ENCODE measurements around the gene CALM3.
"Not testable (repeated sequence)": the region's sequence is repeated elsewhere in the genome, so short reads cannot be mapped to it uniquely, and the experiment has no call there.

Gene CALM3

DNA sequence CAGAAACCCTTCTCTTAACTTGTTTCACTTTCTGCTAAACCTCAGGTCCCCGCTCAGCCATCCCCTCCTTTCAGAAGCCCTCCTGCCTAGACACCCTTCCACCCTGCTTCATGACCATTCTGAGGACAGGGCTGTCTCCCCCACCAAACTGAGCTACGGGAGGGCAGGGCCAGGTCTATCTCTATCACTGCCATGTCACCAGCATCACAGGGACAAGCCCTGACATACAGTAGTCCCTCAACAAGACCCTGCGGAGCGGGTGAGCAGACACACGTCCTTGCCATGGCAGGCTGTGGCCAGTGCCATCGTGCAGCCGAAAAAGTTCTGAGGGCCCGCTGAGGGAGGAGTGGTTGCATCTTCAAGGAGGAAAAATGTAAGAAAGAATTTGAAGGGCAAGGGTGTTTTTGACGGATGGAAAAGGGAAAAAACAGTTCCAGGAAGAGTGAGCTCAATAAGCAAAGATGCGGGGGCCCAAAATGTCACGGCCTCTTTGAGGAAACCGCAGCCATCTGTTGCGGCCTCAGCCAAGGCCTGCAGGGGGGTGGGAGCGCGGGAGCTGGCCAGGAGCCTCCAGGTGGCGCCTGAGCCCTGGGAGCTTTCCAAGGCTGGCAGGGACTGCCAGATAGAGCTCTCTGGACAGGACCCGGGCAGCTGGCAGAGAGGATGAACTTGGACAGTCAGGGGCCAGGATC is 15.6 kb downstream of the CALM3 start:
- peak; percentile 41 for DNase-seq (ENCODE audit: low read depth)

DNA sequence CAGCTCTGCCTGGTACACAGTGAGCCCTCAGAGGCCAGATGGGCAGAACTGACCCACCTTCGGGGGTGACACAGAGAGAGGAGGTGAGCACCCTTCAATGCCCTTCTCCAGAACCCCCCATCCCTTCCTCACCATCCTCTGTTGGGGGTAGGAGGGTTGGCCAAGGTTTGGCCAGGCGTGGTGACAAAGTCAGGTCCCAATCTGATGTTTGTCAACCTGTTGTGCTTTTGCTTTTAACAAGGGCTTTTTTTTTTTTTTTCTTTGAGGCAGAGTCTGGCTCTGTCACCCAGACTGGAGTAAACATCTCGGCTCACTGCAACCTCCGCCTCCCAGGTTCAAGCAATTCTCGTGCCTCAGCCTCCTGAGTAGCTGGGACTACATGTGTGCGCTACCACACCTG is 16.5 kb downstream of the CALM3 start:
- DNase-seq (ENCODE audit: low read depth) = no peak

DNA sequence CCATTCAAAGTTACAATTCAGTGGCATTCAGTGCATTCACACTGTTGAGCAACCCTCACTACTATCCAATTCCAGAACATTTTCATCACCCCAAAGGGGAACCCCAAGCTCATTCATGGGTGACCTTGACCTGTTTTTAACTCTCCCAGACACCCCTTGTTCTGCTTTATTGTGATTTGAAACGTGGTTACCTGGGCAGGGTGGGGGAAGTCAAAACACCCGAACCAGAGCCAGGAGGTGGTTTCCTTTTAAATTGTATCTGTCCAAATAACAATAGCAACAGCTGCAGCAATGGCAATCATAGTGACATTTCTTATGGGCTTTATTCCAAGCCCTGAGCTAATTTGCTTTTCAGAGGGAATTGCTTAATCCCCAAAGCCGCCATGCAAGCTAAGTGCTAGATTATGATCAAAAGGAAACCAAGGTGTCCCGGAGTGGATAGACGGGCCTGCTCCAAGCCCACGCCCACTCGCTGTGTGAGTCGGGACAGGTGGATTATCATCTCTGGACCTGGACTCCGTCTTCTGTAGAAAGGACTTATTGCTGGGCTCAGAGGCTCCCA is 17.6 kb downstream of the CALM3 start:
- peak; percentile 72 for DNase-seq (ENCODE audit: low read depth)

- no peak for DNase-seq (ENCODE audit: low read depth)
These were observed 19.1 kb downstream of the CALM3 start for GRCh38 chr19:46620267-46620666.

- DNase-seq (ENCODE audit: low read depth) = peak; percentile 45
These were observed 19.6 kb downstream of the CALM3 start for GRCh38 chr19:46620716-46621115.

DNA sequence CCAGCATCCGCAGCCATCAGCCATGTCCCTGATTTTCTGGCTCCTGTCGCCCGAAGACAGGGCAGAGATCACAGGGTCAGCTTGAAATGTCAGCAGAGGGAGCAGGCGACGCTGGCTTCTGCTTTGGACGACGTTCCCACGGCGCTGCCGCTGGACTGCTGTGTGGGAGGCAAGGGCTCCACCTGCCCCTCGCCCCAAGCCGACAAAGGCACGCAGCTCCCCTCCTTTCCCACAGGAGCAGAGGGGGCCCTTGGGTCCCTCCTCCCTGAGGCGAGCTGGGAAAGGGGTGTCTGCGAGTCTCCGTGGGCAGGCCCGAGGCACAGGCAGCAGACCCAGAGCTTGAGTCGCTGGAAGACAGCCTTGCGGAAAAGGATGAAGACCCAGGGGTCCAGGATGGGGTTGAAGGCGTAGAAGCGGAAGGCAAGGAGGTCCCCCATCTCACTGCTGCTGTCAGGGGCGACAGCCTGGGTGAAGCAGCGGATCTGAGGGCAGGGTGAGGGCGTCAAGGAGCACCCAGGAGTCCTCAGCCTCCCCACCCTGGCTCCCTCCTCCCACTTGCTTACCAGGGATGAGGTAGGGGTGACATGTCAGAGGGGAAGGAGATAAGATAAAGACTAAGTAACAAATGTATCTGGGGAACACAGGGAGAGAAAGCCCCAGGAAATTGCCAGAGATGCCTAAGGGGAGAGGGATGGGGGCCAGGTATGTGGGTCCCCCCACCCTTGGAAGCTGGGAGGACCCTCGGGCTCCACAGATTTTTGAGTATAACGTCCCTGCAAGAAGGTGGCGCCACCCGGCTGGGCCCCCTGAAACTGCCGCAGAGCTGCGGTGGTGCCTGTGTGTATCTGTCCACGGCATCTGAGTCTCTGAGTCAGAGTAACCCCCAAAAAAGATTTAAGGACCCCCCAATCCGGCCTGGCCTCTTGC is 20.3 kb downstream of the CALM3 start:
- no peak for DNase-seq (ENCODE audit: low read depth)

GRCh38 chr19:46622118-46622446 is 21.0 kb downstream of the CALM3 start:
- DNase-seq (ENCODE audit: low read depth) = no peak

- no peak for DNase-seq (ENCODE audit: low read depth)
These were observed 22.9 kb downstream of the CALM3 start for GRCh38 chr19:46623915-46624502.

- peak; percentile 77 for DNase-seq (ENCODE audit: low read depth)
These were observed 24.0 kb downstream of the CALM3 start, which contains the start of gene PTGIR for GRCh38 chr19:46624958-46625661. TSS of gene PTGIR (minus strand) at chr19:46625089. CDS start at chr19:46624225, 864 bp downstream.

DNA sequence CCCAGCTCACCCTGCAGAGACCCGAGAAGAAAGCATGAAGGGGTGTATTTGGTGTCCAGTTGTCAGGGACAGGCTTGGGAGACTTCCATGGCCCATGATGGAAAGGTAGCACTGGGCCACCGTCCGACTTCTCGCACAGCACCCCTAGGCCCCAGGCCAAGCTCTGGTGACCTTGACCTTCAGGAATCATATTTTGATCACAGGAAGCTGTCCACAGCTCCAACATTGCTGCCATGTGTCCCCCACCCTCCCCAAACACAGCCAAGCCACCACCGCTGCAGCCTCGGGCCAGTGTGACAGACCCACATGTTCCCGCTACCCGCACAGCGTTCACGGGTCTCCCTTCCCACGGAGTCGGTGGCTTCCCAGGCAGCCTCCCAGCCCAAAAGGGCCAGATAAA is 24.6 kb downstream of the CALM3 start:
- no peak for DNase-seq (ENCODE audit: low read depth)

GRCh38 chr19:46626446-46626845 is 25.3 kb downstream of the CALM3 start:
- no peak for DNase-seq (ENCODE audit: low read depth)

- DNase-seq (ENCODE audit: low read depth) = not testable (repeated sequence)
These were observed 27.8 kb downstream of the CALM3 start for GRCh38 chr19:46628970-46629369.

- no peak for DNase-seq (ENCODE audit: low read depth)
These were observed 28.5 kb downstream of the CALM3 start for GRCh38 chr19:46629546-46630025.

GRCh38 chr19:46630586-46631205 is 29.6 kb downstream of the CALM3 start:
- DNase-seq (ENCODE audit: low read depth) = no peak

DNA sequence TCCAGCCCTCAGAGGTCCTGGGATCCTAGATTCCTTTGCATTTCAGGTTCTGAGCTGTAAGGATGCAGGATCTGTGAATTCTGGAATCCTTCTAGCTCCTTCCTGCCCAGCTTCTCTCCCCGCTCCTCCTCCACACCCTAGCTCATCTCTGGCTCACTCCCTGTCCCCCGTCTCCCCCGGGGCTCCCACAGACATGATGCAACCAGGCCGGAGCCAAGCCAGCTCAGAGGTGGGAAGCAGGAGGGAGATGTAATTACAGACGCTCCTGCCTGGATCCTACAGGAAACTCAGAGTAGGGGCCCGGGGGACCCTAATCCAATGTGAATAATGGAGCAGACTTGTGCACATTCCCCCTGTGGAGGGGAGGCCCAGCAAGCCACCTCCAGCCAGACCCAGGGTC is 30.4 kb downstream of the CALM3 start:
- peak; percentile 42 for DNase-seq (ENCODE audit: low read depth)

GRCh38 chr19:46633130-46633529 is 32.0 kb downstream of the CALM3 start:
- DNase-seq (ENCODE audit: low read depth) = no peak

GRCh38 chr19:46634045-46634655 is 33.0 kb downstream of the CALM3 start:
- peak; percentile 83 for DNase-seq (ENCODE audit: low read depth)

- DNase-seq (ENCODE audit: low read depth) = no peak
These were observed 33.6 kb downstream of the CALM3 start for GRCh38 chr19:46634656-46635218.

DNA sequence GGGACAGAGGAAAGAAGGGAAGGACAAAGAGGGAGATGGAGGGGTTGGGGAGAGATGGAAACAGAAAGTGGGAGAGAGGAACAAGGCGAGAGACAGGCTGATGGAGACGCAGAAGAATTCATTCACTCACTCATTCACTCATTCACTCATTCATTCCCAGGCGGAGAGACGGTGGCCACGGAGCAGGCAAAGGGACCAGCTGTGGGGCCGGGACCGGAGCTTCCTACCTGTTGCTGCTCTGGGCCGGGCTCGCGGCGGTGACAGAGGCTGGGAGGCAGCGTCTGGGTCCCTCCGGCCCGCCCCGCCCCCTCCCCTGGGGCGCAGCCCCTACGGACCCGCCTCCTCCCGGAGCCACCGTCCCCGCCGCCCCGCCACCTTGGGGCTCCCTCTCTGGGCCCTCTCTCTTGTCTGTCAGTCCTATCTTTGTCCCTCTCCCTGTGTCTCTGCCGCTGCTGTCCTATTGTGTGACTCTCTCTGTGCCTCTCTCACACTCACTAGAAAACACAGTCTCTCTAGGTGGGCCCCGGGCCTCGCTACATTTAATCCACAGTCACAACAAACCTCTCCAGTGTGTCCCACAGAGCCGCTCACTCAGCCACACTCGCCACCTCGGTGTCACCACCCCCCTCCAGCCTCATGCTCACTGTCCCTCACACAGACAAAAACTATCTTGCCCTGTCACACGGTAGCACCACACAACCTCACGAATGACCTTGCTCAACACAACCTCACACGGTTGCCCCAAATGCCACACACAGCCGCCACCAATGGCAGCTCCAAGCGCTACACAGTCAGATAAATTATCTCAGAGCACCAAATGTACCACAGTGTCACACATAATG is 35.0 kb downstream of the CALM3 start, which contains the start of gene GNG8:
Gene GNG8, minus strand, starts transcription at position 283 of the 842 bp plus-strand sequence. CDS start 1,520 bp downstream, outside the sequence.
- no peak for DNase-seq (ENCODE audit: low read depth)
